Activated naive CD4-positive, alpha-beta T cell treated with anti-CD3 and anti-CD28 coated beads, Interleukin-2, amount 50 U/mL, for 24 hours (primary cell): Measurements from ENCODE around the gene LMO4.

Source experiments
- H3K27ac Mint-ChIP-seq: one replicate; pipeline ENCODE4 v1.8.0; 2021; ENCODE audit warnings: mild to moderate bottlenecking, mixed read lengths
- H3K27me3 Mint-ChIP-seq: one replicate; pipeline ENCODE4 v1.8.0; 2021; ENCODE audit warnings: mixed read lengths
- H3K36me3 Mint-ChIP-seq: one replicate; pipeline ENCODE4 v1.8.0; 2021; ENCODE audit warnings: mixed read lengths
- H3K4me1 Mint-ChIP-seq: one replicate; pipeline ENCODE4 v1.8.0; 2021; ENCODE audit warnings: mixed read lengths
- H3K4me3 Mint-ChIP-seq: one replicate; pipeline ENCODE4 v1.8.0; 2021; ENCODE audit warnings: mild to moderate bottlenecking, mixed read lengths
- H3K9me3 Mint-ChIP-seq: one replicate; pipeline ENCODE4 v1.8.0; 2021; ENCODE audit warnings: mixed read lengths

The LMO4 gene

GRCh38 chr1:87314091-87314490, 14.6 kb upstream of the LMO4 start:
- Mint-ChIP-seq H3K27ac (no peak overlapping the region), H3K27me3 (peaks cover 1% of the 10 kb centered on the region), H3K4me3 (no peak overlapping the region), H3K9me3 (no peaks in the 10 kb centered on the region), H3K36me3 (no peaks in the 10 kb centered on the region), H3K4me1 (no peaks in the 10 kb centered on the region)

GRCh38 chr1:87318056-87318650, 10.5 kb upstream of the LMO4 start:
- Mint-ChIP-seq H3K4me3 (no peak overlapping the region), H3K36me3 (no peaks in the 10 kb centered on the region), H3K9me3 (no peaks in the 10 kb centered on the region), H3K27me3 (peaks cover 2% of the 10 kb centered on the region), H3K27ac (no peak overlapping the region), H3K4me1 (no peaks in the 10 kb centered on the region)

GRCh38 chr1:87318806-87319205, 9.9 kb upstream of the LMO4 start:
- Mint-ChIP-seq H3K4me1 (no peaks in the 10 kb centered on the region), H3K4me3 (no peak overlapping the region), H3K9me3 (no peaks in the 10 kb centered on the region), H3K36me3 (no peaks in the 10 kb centered on the region), H3K27me3 (peaks cover 2% of the 10 kb centered on the region), H3K27ac (no peak overlapping the region)

- Mint-ChIP-seq H3K27ac (no peak overlapping the region), H3K4me1 (peaks cover 32% of the 10 kb centered on the region), H3K4me3 (no peak overlapping the region), H3K36me3 (no peaks in the 10 kb centered on the region), H3K9me3 (no peaks in the 10 kb centered on the region), H3K27me3 (peaks cover 13% of the 10 kb centered on the region)
Measured at GRCh38 chr1:87325982-87326738, 2.5 kb upstream of the LMO4 start.

- H3K27ac Mint-ChIP-seq = peak overlapping the region; percentile 90
- peaks cover 44% of the 10 kb centered on the region for H3K4me1 Mint-ChIP-seq
- peaks cover 22% of the 10 kb centered on the region for H3K27me3 Mint-ChIP-seq
Measured at GRCh38 chr1:87327376-87328271, 1.1 kb upstream of the LMO4 start.

GRCh38 chr1:87329051-87329525, 408 bp downstream of the LMO4 start:
- H3K27me3 Mint-ChIP-seq = peaks cover 31% of the 10 kb centered on the region
- no peaks in the 10 kb centered on the region for H3K36me3 Mint-ChIP-seq
- H3K4me1 Mint-ChIP-seq = peaks cover 58% of the 10 kb centered on the region
- no peaks in the 10 kb centered on the region for H3K9me3 Mint-ChIP-seq
- peak overlapping the region; percentile 91 for H3K4me3 Mint-ChIP-seq
- H3K27ac Mint-ChIP-seq = peak overlapping the region; percentile 77

More at GRCh38 chr1:87327376-87328271, 1.1 kb upstream of the LMO4 start:
- no peaks in the 10 kb centered on the region for H3K9me3 Mint-ChIP-seq
- peak overlapping the region; percentile 94 for H3K4me3 Mint-ChIP-seq
- no peaks in the 10 kb centered on the region for H3K36me3 Mint-ChIP-seq

GRCh38 chr1:87329526-87330056, 911 bp downstream of the LMO4 start:
- Mint-ChIP-seq H3K27ac (no peak overlapping the region), H3K4me3 (peak overlapping the region; percentile 91), H3K36me3 (no peaks in the 10 kb centered on the region), H3K4me1 (peaks cover 63% of the 10 kb centered on the region), H3K9me3 (no peaks in the 10 kb centered on the region), H3K27me3 (peaks cover 32% of the 10 kb centered on the region)

GRCh38 chr1:87330057-87330884, 1.6 kb downstream of the LMO4 start:
- peaks cover 67% of the 10 kb centered on the region for H3K4me1 Mint-ChIP-seq

GRCh38 chr1:87330885-87331364, 2.2 kb downstream of the LMO4 start:
- Mint-ChIP-seq H3K4me1 (peaks cover 67% of the 10 kb centered on the region), H3K36me3 (no peaks in the 10 kb centered on the region), H3K27me3 (peaks cover 31% of the 10 kb centered on the region), H3K4me3 (peak overlapping the region; percentile 91), H3K27ac (no peak overlapping the region), H3K9me3 (no peaks in the 10 kb centered on the region)

More at GRCh38 chr1:87330057-87330884, 1.6 kb downstream of the LMO4 start:
- no peaks in the 10 kb centered on the region for H3K36me3 Mint-ChIP-seq
- H3K9me3 Mint-ChIP-seq = no peaks in the 10 kb centered on the region
- peak overlapping the region; percentile 14 for H3K27ac Mint-ChIP-seq
- peak overlapping the region; percentile 91 for H3K4me3 Mint-ChIP-seq
- H3K27me3 Mint-ChIP-seq = peaks cover 31% of the 10 kb centered on the region

GRCh38 chr1:87331365-87332241, 2.9 kb downstream of the LMO4 start:
- Mint-ChIP-seq H3K27me3 (peaks cover 31% of the 10 kb centered on the region), H3K4me1 (peaks cover 63% of the 10 kb centered on the region), H3K36me3 (no peaks in the 10 kb centered on the region), H3K27ac (no peak overlapping the region), H3K4me3 (peak overlapping the region; percentile 93), H3K9me3 (no peaks in the 10 kb centered on the region)

GRCh38 chr1:87333692-87334347, 5.1 kb downstream of the LMO4 start:
- H3K36me3 Mint-ChIP-seq = no peaks in the 10 kb centered on the region
- H3K27ac Mint-ChIP-seq = peak overlapping the region; percentile 38
- peak overlapping the region; percentile 93 for H3K4me3 Mint-ChIP-seq
- H3K9me3 Mint-ChIP-seq = no peaks in the 10 kb centered on the region
- H3K27me3 Mint-ChIP-seq = peaks cover 33% of the 10 kb centered on the region
- H3K4me1 Mint-ChIP-seq = peaks cover 60% of the 10 kb centered on the region

GRCh38 chr1:87334351-87335174, 5.9 kb downstream of the LMO4 start:
- H3K4me1 Mint-ChIP-seq = peaks cover 56% of the 10 kb centered on the region
- H3K9me3 Mint-ChIP-seq = no peaks in the 10 kb centered on the region
- peak overlapping the region; percentile 85 for H3K27ac Mint-ChIP-seq
- no peaks in the 10 kb centered on the region for H3K36me3 Mint-ChIP-seq
- peak overlapping the region; percentile 93 for H3K4me3 Mint-ChIP-seq
- peaks cover 33% of the 10 kb centered on the region for H3K27me3 Mint-ChIP-seq
